Lower leg skin (tissue), 4 donors: ENCODE data around the gene EXOC6B. TPM values are rescaled to one million over a fixed set of nuclear protein-coding genes. Genes with fewer than 3 reads are reported as not detected.

Experiments
- DNase-seq, 2 donors: peaks; one replicate each; pipeline ENCODE4 v3.0.0-alpha.2; 2019; ENCODE audit warnings: low spot score in 2 of 2
- H3K4me3 ChIP-seq: fragments of 200-600 bp; sonication (generic); 2 replicates; pipeline ENCODE4 v1.5.1; 2017; ENCODE audit warnings: mild to moderate bottlenecking, low read depth; ENCODE audit not compliant: poor library complexity, severe bottlenecking
- CTCF ChIP-seq, 3 donors: fragments of 450-650 bp; IDR thresholded peaks; one replicate each; pipeline ENCODE4 v1.5.1; 2016; ENCODE audit warnings: antibody characterized with exemption in 3 of 3, mild to moderate bottlenecking in 3 of 3, moderate library complexity in 2 of 3
- POLR2A ChIP-seq, 2 donors: fragments of 450-650 bp; IDR thresholded peaks; one replicate each; pipeline ENCODE4 v1.6.1; 2016 to 2017; ENCODE audit warnings: antibody characterized with exemption in 2 of 2, mild to moderate bottlenecking in 1 of 2, moderate library complexity in 1 of 2
- WGBS, 2 donors: methylation state at CpG; one replicate each; pipeline ENCODE4 v1.1.5; 2018; 5-methylcytosine and 5-hydroxymethylcytosine counted together
- intact Hi-C: fragments of 100-400 bp; cut with DNase I; formaldehyde crosslinking; loops from one replicate; pipeline ENCODE4 v1.15.0; 2023; ENCODE audit warnings: low total_unique reads
- total RNA-seq, 4 donors: library from RNA; depleted of rRNA; stranded (reverse); fragments of >200 nt; gene quantifications; one replicate each; pipeline ENCODE4 v1.1.0, GENCODE V29; 2016

EXOC6B gene
- total RNA-seq, 4 donors from 2014 or later, result 85.8 to 164 (median 103) TPM

- H3K4me3 ChIP-seq, result no peak overlapping the region
- DNase-seq, result no peak
- TF ChIP-seq POLR2A (IDR thresholded peaks at IDR 0.05) (no peak), CTCF (IDR thresholded peaks at IDR 0.05) (no peak)
- WGBS, 2 donors, result 45 to 54% methylated on average over 1 of the region's 1 CpG
- intact Hi-C loops, result no loop called here
Observed at GRCh38 chr2:72583376-72583775, 242.5 kb downstream of the EXOC6B start.

- H3K4me3 ChIP-seq, result no peak overlapping the region
- no peak for DNase-seq
- intact Hi-C loops, result no loop called here
- no peak for TF ChIP-seq CTCF (IDR thresholded peaks at IDR 0.05)
- no peak for TF ChIP-seq POLR2A (IDR thresholded peaks at IDR 0.05)
- WGBS, 2 donors, result 75 to 94% methylated on average over 5 of the region's 5 CpGs
Observed at GRCh38 chr2:72581560-72582181, 244.2 kb downstream of the EXOC6B start.

- intact Hi-C loops, result no loop called here
- 52 to 54% methylated on average over 1 of the region's 1 CpG for WGBS, 2 donors
- TF ChIP-seq POLR2A (IDR thresholded peaks at IDR 0.05) (no peak), CTCF (IDR thresholded peaks at IDR 0.05) (no peak)
- H3K4me3 ChIP-seq, result no peak overlapping the region
- no peak for DNase-seq
Observed at GRCh38 chr2:72579591-72580180, 246.1 kb downstream of the EXOC6B start.

- TF ChIP-seq POLR2A (IDR thresholded peaks at IDR 0.05), result no peak
- no peak overlapping the region for H3K4me3 ChIP-seq
- intact Hi-C loops, result no loop called here
- DNase-seq, result no peak
Observed at GRCh38 chr2:72576861-72577260, 249.0 kb downstream of the EXOC6B start.

GRCh38 chr2:72576459-72576858 lies 249.4 kb downstream of the EXOC6B start:
- 87 to 92% methylated on average over 2 of the region's 2 CpGs for WGBS, 2 donors
- no peak for DNase-seq
- no peak overlapping the region for H3K4me3 ChIP-seq
- intact Hi-C loops, result no loop called here
- TF ChIP-seq CTCF (IDR thresholded peaks at IDR 0.05) (no peak), POLR2A (IDR thresholded peaks at IDR 0.05) (no peak)

- no peak for DNase-seq
- H3K4me3 ChIP-seq, result no peak overlapping the region
- no peak for TF ChIP-seq POLR2A (IDR thresholded peaks at IDR 0.05)
- TF ChIP-seq CTCF (IDR thresholded peaks at IDR 0.05), result no peak
- 97% methylated on average over 3 of the region's 3 CpGs for WGBS, 2 donors
- intact Hi-C loops, result no loop called here
Observed at GRCh38 chr2:72574886-72575285, 250.9 kb downstream of the EXOC6B start.
